EL (cell line): ENCODE results near the gene SOS1.
"Not testable (repeated sequence)": the region's sequence is repeated elsewhere in the genome, so short reads cannot be mapped to it uniquely, and the experiment has no call there.

ENCODE experiments used
- DNase-seq: peaks from one replicate; pipeline ENCODE4 v3.0.0-alpha.2; 2016

SOS1 gene

DNA sequence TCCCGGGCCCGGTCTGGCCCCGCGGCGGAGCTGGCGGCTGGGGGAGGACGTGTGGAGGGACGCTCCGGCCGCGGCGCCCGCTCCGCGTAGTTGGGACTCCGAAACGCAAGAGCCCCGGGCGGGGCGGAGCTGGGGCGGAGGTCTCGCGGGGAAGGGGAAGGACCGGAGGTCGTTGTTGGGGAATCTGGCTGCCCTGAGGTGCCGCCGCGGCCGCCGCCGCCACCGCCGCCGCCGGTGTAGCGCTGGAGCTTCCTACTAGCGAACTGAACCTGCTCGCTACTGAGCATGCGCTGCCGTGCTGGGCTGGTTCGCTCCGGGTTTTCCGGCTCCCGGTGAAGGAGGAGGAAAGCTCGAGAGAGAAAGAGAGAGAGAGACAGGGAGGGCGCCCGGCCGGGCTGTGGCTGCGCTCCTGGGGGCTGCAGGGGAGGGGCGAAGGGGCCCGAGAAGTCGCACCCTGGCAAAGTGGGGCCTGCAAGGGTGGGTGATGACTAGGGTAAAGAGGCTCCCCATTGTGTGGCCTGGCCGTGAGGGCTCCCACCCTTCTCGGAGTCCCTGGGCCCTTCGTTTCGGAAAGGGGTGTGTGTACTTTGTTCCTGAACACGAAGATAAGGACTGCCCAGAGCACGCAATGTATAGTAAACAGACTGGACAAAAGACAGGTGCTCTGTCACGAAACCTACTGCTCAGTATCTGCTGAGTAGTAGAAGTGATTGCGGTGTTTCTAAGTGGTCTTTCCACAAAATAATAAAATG is at the start of gene SOS1:
SOS1 (minus strand) TSS at position 281 of the 752 bp plus-strand sequence. CDS start 629 bp downstream, outside the sequence.
- DNase-seq = peak; percentile 93

DNA sequence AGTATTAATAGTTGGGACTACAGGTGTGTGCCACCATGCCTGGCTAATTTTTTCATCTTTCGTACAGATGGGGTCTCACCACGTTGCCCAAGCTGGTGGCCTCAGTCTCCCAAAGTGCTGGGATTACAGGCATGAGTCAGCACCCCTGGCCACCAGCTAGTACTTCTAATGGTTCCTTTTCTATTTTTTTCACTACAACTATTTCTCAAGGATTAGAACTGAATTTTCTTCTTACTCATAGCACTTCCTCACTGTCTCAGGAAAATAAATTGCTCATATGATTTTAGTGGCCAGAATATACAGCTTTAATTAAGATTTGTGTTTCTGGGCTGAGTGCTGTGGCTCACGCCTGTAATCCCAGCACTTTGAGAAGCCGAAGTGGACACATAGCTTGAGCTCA is 43.2 kb upstream of the SOS1 start:
- no peak for DNase-seq

DNA sequence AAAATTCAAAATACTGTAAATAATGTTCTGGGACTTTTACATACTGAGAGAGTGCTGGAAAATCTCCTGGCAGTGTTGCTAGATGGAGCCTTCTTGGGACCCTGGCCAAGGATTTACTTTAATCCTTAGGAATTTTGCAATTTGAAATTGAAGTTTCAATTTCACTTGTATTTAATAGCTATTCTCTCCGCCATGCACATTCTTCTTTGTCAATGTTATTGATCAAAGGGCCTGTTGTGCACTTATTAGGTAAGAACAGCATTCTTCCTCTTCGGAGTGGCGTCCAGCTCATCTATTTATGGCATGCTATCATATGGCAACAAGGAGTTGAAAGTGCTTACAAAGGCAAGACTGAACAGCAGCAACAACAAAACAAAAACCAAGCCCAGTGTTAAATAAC is 40.1 kb upstream of the SOS1 start:
- DNase-seq = no peak

DNA sequence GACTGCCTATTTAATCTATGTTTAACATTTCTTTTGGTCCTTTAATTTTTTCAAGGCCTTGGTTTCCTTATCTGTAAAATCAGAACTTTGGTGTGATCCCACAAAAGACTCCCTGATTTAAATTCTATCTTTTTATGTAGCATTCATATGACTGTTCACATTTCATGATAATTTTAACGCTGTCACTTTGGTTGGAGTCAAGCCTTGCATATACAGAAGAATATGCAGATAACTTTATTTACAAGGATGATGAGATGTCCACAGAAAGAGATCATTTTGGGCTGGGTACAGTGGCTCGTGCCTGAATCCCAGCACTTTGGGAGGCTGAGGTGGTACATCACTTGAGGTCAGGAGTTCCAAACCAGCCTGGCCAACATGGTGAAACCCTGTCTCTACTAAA is 38.4 kb upstream of the SOS1 start:
- DNase-seq = no peak

DNA sequence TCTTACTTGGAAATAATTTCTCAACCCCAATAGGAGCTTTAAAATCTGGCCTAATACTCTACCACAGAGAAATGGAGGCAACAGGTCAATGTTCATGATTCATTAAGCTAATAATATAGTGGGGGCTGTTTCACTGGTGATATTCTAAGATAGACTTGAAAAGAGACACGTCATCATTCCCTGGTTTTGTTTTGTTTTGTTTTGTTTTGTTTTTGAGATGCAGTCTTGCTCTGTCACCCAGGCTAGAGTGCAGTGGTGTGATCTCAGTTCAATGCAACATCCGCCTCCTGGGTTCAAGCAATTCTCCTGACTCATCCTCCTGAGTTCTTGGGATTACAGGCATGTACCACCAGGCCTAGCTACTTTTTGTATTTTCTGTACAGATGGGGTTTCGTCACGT is 37.5 kb upstream of the SOS1 start:
- DNase-seq = peak; percentile 29

DNA sequence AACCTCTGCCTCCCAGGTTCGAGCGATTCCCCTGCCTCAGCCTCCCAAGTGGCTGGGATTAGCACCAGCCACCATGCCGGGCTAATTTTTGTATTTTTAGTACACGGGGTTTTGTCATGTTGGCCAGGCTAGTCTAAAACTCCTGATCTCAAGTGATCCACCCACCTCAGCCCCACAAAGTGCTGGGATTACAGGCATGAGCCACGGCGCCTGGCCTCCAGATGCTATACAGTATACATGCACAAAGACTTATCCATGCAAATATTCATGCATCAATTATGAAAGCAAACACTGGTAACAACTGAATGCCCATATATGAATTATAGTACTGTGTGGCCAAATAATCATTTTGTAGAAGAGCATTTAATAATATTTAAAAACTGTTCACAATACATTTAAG is 36.0 kb upstream of the SOS1 start:
- no peak for DNase-seq

DNA sequence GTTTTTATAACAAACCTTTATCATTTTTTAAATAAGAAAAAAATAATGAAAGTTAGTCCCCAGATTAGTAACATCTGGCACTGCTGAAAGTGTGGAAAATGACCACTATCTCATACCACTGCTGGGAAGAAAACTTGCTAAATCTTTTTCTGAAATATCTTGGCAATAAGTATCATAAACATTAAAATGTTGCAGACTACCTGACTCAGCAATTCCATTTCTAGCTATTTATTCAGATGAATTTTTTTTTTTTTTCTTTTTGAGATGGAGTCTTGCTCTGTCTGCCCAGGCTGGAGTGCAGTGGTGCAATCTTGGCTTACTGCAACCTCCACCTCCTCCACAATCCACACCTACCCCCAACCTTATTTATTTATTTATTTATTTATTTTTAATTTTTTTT is 35.3 kb upstream of the SOS1 start:
- DNase-seq = no peak

DNA sequence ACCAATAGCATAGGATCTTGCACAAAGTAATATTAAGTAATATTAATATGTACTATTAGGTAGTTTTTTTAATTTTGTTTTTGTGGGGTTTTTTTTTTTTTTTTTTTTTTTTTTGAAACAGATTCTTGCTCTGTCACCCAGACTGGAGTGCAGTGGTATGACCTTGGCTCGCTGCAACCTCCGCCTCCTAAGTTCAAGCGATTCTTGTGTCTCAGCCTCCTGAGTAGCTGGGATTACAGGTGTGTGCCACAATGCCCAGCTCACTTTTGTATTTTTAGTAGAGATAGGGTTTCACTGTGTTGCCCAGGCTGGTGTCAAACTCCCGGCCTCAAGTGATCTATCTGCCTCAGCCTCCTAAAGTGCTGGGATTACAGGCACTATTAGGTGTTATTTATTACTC is 34.7 kb upstream of the SOS1 start:
- not testable (repeated sequence) for DNase-seq

DNA sequence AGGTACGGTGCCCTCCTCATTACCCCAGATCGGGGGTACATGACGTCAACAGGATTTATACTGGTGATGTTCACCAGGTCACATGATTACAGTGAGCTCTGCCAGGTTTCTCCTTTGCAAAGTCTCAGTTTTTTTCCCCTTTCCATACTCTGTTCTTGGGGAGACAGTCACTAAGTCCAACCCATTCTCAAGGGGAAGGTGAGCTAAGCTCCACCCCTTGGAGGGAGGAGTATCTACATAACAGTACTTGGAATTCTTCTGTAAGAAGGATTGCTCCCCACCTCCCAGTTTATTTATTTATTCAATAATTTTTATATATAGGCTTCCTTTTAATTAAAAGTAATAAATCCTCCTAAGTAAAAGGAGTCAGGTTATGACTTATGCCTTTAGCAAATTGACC is 34.1 kb upstream of the SOS1 start:
- DNase-seq = no peak

DNA sequence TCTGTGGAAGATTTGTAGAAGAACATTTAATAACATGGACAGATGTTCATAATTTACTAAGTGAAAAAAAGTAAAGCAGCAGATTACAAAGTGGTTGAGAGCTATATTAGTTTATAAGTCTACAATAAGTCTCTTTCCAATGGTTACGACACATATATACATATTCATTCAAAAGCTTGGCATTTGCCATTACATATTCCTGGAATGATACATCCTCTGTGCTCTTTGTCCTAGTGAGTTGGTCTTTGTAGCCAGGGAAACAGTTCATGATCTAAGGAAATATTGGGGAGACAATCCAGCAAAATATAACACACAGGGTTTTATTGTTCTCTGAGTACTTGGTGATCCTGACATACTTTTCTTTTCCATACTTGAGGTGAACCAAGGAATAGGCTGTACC is 32.5 kb upstream of the SOS1 start:
- DNase-seq = no peak

DNA sequence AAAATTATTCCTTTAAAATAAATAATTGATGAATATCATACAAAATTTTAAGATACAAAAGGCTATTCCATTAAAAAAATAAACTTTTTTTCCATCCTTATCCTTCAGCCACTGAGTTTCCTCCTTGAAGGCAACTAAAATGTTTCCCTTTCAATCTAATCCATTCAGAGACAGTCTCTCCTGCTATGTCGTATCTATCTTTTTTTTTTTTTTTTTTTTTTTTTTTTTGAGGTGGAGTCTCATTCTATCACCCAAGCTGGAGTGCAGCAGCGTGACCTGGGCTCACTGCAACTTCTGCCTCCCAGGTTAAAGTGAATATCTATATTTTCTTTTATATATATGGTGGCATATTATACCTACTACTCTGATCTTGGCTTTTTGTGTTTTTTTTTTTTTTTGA is 31.7 kb upstream of the SOS1 start:
- DNase-seq = no peak

DNA sequence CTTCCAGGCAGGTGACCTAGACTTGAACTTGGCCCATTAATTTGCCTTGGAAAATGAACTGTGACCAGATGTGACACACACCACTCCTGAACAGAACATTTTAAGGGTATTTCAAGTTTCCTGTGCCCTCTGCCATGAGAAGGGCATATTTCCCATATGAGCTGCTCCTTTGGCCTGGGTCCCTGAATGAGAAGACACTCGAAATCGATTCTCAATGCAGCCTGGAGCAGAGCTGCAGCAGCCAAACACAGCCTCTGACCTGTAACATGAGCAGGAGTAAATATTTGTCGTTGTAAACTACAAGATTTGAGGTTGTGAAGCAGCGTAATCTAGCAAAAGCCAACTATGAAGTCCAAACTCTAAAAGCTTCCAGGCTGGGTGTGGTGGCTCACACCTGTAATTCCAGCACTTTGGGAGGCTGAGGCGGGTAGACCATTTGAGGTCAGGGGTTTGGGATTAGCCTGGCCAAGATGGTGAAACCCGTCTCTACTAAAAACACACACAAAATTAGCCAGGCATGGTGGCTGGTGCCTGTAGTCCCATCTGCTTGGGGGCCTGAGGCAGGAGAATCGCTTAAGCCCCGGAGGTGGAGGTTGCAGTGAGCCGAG is 30.1 kb upstream of the SOS1 start:
- no peak for DNase-seq

DNA sequence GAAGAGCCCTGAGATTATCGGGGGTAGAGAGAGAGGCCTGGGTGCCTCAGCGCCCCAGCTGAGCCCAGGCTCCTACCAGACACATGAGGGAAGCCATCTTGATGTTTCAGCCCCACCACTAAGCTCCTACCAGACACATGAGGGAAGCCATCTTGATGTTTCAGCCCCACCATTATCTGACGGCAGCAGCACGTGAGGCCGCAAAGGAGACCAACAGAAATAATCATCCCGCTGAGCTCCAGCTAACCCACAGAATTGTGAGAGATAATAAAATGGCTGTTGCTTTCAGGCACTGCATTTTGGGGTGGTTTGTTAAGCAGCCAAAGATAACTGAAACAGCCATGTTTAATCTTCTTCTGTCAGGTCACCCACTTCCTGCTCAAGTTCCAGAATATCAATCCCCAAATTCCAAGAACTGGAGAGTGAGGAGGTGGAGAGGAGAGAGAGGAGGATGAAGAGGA is 29.3 kb upstream of the SOS1 start:
- no peak for DNase-seq

DNA sequence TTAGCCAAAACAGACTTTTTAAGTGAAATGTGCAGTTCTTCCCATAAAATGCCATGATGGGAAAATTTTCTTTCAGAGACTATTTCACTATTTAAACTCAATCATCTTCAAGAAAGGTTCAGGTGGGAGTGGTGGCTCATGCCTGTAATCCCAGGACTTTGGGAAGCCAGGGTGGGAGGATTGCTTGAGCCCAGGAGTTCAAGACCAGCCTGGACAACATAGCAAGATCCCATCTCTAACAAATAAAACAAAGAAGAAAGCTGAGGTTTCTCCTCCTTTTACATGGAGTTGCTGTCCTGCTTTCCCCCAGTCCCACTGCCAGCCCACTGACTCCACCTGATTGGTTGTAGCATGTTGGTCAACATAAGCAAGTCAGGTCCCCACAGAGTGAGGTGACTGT is 25.8 kb upstream of the SOS1 start:
- DNase-seq = no peak

DNA sequence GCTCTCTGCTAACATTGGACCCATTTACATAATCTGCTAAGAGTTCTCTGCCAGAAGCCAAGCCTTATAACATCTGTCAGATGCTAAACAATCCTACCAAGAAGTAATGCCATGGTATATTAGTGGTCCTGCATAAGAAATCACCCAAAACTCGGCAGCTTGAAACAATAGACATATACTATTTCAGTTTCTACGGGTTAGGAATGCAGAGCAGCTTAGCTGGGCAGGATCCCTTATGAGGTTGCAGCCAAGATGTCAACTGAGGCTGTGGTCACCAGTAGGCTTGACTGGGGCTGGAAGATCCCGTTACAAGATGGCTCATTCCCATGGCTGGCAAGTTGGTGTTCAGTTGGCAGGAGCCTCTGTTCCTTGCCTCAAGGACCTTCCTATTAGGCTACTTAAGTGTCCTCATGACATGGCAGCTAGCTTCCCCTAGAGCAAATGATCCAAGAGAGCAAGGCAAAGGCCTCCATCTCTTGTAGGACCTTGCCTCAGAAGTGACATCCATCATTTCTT is 25.1 kb upstream of the SOS1 start:
- DNase-seq = no peak

DNA sequence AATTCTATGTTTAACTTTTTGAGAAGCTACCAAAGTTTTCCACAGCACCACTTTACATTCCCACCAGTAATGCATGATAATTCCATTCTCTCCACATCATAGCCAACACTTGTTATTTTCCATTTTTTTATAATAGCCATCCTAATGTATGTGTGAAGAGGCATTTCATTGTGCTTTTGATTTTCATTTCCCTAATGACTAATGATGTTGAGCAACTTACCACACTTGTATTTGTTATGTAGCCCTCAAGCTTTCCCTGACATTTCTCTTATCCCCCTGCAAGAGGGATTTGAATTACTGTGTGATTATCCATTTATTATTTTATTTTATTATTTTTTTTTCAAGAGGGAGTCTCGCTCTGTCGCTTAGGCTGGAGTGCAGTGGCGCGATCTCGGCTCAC is 23.6 kb upstream of the SOS1 start:
- DNase-seq = no peak

DNA sequence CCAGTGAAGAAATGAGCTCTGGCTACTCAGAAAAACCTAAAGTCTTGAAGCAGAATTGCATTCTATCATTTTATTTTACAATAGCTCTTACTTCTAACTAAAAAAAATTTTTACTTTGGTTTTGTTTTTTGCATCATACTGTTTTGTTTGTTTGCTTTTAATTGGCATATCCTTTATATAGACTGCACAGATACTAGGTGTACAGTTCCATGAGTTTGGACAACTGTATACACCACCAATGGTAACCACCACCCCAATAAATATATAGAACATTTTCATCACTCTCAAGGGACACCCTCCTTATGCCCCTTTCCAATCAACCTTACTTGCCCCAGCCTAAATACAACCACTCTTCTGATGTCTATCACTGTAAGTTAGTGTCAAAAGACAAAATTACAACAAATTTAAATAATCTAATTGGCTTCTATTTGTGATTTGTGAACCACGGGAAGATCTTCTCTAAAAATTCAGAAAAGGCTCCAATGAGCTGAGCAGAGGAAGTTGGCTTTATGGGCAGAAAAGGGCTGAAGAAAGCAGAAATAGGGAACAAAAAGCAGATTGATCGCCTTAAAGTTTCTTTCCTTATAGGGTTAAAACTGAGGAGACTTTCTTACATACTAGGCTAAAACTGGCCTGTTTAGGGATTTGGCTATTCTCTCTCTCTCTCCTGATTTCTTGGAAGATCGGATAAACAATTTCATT is 22.2 kb upstream of the SOS1 start:
- no peak for DNase-seq

DNA sequence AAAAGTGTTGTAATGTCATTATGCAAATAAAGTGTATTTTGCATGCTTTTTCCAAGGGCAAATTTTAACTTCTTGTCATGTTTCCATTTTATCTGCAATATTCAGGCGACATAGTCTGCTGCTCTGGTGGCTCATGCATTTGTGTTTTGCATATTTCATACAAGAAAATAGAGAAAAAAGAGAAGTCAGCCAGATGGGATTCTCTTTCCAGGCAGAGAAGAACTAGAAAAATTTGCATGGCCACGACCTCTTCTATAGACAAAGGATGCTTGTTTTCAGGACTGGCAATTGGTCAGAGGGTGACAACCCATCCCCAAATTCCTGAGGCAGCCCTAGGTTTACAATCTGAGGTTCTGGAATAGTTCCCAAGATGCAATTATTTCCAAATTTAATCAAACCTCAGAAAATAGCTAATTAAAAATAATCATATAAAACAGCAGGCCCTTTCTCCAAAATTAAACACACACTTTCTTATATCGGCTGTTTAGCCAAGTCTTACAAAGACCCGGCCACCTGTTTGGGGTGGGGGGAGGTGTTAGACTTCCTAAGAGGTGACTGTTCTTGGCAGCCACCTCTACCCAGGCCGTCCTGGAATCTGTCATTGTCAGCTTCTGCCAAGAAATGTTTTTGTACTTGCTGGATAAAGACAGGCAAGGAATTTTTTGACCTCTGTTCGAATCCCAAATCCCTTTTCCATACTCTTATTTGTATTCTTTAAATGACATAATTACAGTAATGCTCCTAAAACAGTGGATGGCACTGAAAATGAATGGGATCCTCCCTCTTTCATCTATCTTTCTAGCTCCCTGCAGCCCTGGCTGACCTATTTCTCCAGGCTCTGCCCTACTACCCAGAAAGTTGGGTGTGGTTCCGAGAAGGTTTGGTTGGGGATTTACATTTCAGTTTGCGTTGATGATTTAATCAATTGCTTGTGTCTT is 20.8 kb upstream of the SOS1 start:
- DNase-seq = no peak

DNA sequence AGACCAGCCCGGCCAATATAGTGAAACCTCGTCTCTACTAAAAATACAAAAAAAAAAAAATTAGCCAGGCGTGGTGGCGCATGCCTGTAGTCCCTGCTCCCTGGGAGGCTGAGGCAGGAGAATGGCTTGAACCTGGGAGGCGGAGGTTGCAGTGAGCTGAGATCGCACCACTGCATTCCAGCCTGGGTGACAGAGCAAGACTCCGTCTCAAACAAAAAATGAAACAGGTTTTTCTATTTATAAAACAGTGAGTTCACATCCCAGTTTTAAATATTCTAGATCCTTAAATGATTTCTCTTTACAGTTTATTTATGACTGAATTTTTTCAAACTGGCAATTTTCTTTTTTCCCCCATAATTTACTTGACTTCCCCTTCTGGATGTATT is 20.1 kb upstream of the SOS1 start:
- not testable (repeated sequence) for DNase-seq

DNA sequence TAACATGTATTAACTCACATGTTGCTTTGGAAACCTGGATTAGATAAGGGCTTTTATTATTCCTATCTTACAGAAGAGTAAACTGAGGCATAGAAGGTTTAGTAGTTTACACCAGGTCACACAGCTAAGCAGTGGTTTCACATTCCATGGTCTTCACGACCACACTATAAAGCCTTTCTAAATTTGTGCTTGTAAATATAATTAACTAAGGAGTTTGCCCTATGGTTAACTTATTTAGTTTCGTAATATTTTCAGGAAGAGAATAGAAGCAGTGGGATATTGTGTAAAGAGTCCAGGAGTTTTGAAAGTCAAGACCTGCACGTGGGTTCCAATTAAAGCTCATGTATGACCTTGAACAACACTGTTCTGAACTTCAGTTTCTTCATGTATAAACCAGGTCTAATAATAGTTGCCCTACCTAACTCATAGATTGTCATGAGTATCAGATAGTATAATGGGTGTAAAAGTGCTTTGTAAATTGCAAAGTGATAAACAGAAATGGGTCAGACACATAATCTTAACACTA is 19.5 kb upstream of the SOS1 start:
- DNase-seq = no peak

DNA sequence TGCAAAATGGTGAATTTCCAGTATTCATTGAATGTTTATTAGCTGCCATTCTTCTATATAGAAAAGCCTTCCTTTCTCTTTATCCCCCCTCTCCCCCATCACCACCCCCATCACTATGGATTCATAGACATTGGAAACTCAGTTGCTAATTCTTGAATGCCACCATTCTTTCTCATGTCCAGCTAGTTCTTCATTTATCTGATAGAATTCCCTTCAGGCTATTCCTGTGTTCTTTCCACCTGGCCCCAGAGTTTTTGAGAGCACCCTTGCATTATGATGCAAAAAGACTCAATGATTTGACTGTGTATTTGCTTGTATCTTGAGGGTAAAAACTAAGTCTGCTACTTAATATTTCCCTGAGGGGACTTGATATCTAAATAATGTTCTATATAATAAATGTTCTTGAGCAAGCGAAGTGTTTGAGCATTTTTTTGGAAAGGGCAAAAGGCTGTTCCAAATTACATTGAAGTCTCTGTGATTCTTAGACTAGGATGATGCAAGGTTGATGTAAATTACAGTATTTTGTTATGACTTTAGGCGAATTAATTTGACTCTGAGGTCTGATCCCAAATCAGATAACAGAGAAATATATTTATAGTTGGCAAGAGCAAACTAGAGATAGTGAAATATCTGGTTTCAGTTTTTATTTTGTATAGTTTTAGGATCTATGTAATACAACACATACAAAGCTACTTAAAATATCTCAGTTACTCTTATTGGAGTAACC is 18.8 kb upstream of the SOS1 start:
- no peak for DNase-seq

DNA sequence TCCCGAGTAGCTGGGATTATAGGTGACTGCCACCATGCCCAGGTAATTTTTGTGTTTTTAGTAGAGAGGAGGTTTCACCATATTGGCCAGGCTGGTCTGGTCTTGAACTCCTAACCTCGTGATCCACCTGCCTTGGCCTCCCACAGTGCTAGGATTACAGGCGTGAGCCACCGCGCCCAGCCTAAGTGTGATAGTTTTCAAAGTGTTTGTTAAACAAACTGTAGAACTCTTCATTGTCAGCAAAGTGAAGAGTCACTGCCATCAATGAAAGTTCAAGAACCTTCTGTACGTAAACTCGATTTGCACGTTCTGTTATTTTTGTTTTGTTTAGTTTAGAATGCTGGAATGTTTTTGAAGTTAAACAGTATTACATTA is 18.0 kb upstream of the SOS1 start:
- no peak for DNase-seq
